Activated CD8-positive, alpha-beta T cell treated with anti-CD3 and anti-CD28 coated beads for 36 hours (primary cell): ENCODE data around the gene CHCHD3. TPM values are rescaled to one million over a fixed set of nuclear protein-coding genes. Genes with fewer than 3 reads are reported as not detected.

ENCODE experiments used
- ATAC-seq: fragments of 200-7000 bp; cut with Tn5 transposase; one replicate; pipeline ENCODE4 v1.10.0; 2021; ENCODE audit warnings: mild to moderate bottlenecking, moderate library complexity
- CTCF ChIA-PET: fragments of 350-600 bp; sonication (Branson Sonifier 250); formaldehyde crosslinking; loops from one replicate; lab custom pipeline; 2021; ENCODE audit warnings: antibody characterized with exemption; lab: Charles Lee
- POLR2A ChIA-PET: fragments of 350-600 bp; sonication (Branson Sonifier 250); formaldehyde crosslinking; loops from one replicate; lab custom pipeline; 2021; ENCODE audit warnings: antibody characterized with exemption; lab: Charles Lee
- DNase-seq: peaks from one replicate; pipeline ENCODE4 v3.0.0-alpha.2; 2020
- H3K27ac Mint-ChIP-seq: one replicate; pipeline ENCODE4 v1.8.0; 2021; ENCODE audit warnings: mild to moderate bottlenecking, mixed read lengths
- H3K27me3 Mint-ChIP-seq: one replicate; pipeline ENCODE4 v1.8.0; 2021; ENCODE audit warnings: mixed read lengths
- H3K36me3 Mint-ChIP-seq: one replicate; pipeline ENCODE4 v1.8.0; 2021; ENCODE audit warnings: low read depth, mixed read lengths
- H3K4me1 Mint-ChIP-seq: one replicate; pipeline ENCODE4 v1.8.0; 2021; ENCODE audit warnings: low read depth, mixed read lengths
- H3K4me3 Mint-ChIP-seq: one replicate; pipeline ENCODE4 v1.8.0; 2021; ENCODE audit warnings: mild to moderate bottlenecking, moderate library complexity, mixed read lengths
- H3K9me3 Mint-ChIP-seq: one replicate; pipeline ENCODE4 v1.8.0; 2021; ENCODE audit warnings: mixed read lengths
- intact Hi-C: fragments of 100-400 bp; cut with micrococcal nuclease; formaldehyde crosslinking; loops from one replicate; pipeline ENCODE4 v1.10.0; 2022
- total RNA-seq, 2 experiments: library from RNA; stranded (reverse); gene quantifications; one replicate each; pipeline ENCODE4 v1.2.3, GENCODE V29; 2021
- TF ChIP-seq, protein P1 (sequence below): fragments of 200-600 bp; IDR thresholded peaks from one replicate; pipeline ENCODE4 v1.8.0; 2022; ENCODE audit warnings: antibody characterized with exemption, mild to moderate bottlenecking

The CHCHD3 gene
- total RNA-seq, 2 experiments from 2014 or later = 61.4 to 63.4 TPM

- TF ChIP-seq, protein P1, sequence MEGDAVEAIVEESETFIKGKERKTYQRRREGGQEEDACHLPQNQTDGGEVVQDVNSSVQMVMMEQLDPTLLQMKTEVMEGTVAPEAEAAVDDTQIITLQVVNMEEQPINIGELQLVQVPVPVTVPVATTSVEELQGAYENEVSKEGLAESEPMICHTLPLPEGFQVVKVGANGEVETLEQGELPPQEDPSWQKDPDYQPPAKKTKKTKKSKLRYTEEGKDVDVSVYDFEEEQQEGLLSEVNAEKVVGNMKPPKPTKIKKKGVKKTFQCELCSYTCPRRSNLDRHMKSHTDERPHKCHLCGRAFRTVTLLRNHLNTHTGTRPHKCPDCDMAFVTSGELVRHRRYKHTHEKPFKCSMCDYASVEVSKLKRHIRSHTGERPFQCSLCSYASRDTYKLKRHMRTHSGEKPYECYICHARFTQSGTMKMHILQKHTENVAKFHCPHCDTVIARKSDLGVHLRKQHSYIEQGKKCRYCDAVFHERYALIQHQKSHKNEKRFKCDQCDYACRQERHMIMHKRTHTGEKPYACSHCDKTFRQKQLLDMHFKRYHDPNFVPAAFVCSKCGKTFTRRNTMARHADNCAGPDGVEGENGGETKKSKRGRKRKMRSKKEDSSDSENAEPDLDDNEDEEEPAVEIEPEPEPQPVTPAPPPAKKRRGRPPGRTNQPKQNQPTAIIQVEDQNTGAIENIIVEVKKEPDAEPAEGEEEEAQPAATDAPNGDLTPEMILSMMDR = no peak
- Mint-ChIP-seq H3K27ac (no peak overlapping the region), H3K27me3 (no peaks in the 10 kb centered on the region), H3K36me3 (peaks cover 17% of the 10 kb centered on the region), H3K4me3 (no peak overlapping the region), H3K9me3 (no peaks in the 10 kb centered on the region), H3K4me1 (no peaks in the 10 kb centered on the region)
- ChIA-PET CTCF (no interaction called here), POLR2A (no interaction called here)
- intact Hi-C loops = no loop called here
- DNase-seq = no peak
- ATAC-seq = no peak
Observed at GRCh38 chr7:132815130-132815529, 266.8 kb downstream of the CHCHD3 start.

- DNase-seq (no peak), ATAC-seq (no peak)
- no peaks in the 10 kb centered on the region for H3K9me3 Mint-ChIP-seq
- TF ChIP-seq, protein P1 = no peak
- POLR2A ChIA-PET = no interaction called here
- H3K4me3 Mint-ChIP-seq = no peak overlapping the region
- H3K4me1 Mint-ChIP-seq = no peaks in the 10 kb centered on the region
- CTCF ChIA-PET = interaction anchor here (1.1 kb wide), 1 partner anchor 18 kb away, joined by 3 read pairs; no protein-coding TSS in a partner anchor
- intact Hi-C loops = no loop called here
- peaks cover 15% of the 10 kb centered on the region for H3K36me3 Mint-ChIP-seq
- H3K27ac Mint-ChIP-seq = no peak overlapping the region
- no peaks in the 10 kb centered on the region for H3K27me3 Mint-ChIP-seq
Observed at GRCh38 chr7:132810561-132810960, 271.3 kb downstream of the CHCHD3 start.

GRCh38 chr7:132806834-132807233 is 275.1 kb downstream of the CHCHD3 start:
- Mint-ChIP-seq H3K27ac (no peak overlapping the region), H3K4me1 (no peaks in the 10 kb centered on the region), H3K4me3 (no peak overlapping the region), H3K36me3 (peaks cover 5% of the 10 kb centered on the region), H3K27me3 (no peaks in the 10 kb centered on the region), H3K9me3 (no peaks in the 10 kb centered on the region)
- DNase-seq (no peak), ATAC-seq (no peak)
- intact Hi-C loops = no loop called here
- CTCF ChIA-PET = no interaction called here
- POLR2A ChIA-PET = no interaction called here
- TF ChIP-seq, protein P1 = no peak

- no peaks in the 10 kb centered on the region for H3K9me3 Mint-ChIP-seq
- POLR2A ChIA-PET = no interaction called here
- no peaks in the 10 kb centered on the region for H3K27me3 Mint-ChIP-seq
- no peaks in the 10 kb centered on the region for H3K4me1 Mint-ChIP-seq
- no peak overlapping the region for H3K4me3 Mint-ChIP-seq
- ATAC-seq (no peak), DNase-seq (no peak)
- intact Hi-C loops = no loop called here
- TF ChIP-seq, protein P1 = no peak
- H3K36me3 Mint-ChIP-seq = peaks cover 2% of the 10 kb centered on the region
- CTCF ChIA-PET = interaction anchor here (0.7 kb wide), 1 partner anchor 23 kb away, joined by 3 read pairs; no protein-coding TSS in a partner anchor
- H3K27ac Mint-ChIP-seq = no peak overlapping the region
Observed at GRCh38 chr7:132805766-132806165, 276.1 kb downstream of the CHCHD3 start.

- H3K9me3 Mint-ChIP-seq = no peaks in the 10 kb centered on the region
- TF ChIP-seq, protein P1 = no peak
- no peak overlapping the region for H3K4me3 Mint-ChIP-seq
- H3K4me1 Mint-ChIP-seq = no peaks in the 10 kb centered on the region
- ChIA-PET CTCF (no interaction called here), POLR2A (no interaction called here)
- no peak for DNase-seq
- peaks cover 2% of the 10 kb centered on the region for H3K36me3 Mint-ChIP-seq
- no peak for ATAC-seq
- no peak overlapping the region for H3K27ac Mint-ChIP-seq
- intact Hi-C loops = no loop called here
- no peaks in the 10 kb centered on the region for H3K27me3 Mint-ChIP-seq
Observed at GRCh38 chr7:132804849-132805485, 276.9 kb downstream of the CHCHD3 start.
